MM.1S (cell line): ENCODE measurements around the gene ADAMTS12.

Experiments
- DNase-seq: peaks from one replicate; pipeline ENCODE4 v3.0.0-alpha.2; 2015
- H2AFZ ChIP-seq: fragments of 300-600 bp; sonication (generic); 2 replicates; pipeline ENCODE4 v1.6.0; 2016; ENCODE audit warnings: antibody characterized with exemption, low read length
- H3F3A ChIP-seq: fragments of 300-600 bp; sonication (generic); 2 replicates; pipeline ENCODE4 v1.6.1; 2016; ENCODE audit warnings: mild to moderate bottlenecking, antibody characterized with exemption, low read length, moderate library complexity, mixed read lengths; ENCODE audit not compliant: insufficient read depth
- H3K27ac ChIP-seq: fragments of 300-600 bp; sonication (generic); 2 replicates; pipeline ENCODE4 v1.5.1; 2016; ENCODE audit warnings: mild to moderate bottlenecking, low read length
- H3K27me3 ChIP-seq: fragments of 300-600 bp; sonication (generic); replicated peaks from 2 replicates; pipeline ENCODE4 v1.6.0; 2016; ENCODE audit warnings: low read length; ENCODE audit not compliant: insufficient read depth
- H3K36me3 ChIP-seq: fragments of 300-600 bp; sonication (generic); replicated peaks from 2 replicates; pipeline ENCODE4 v1.6.1; 2016; ENCODE audit warnings: mild to moderate bottlenecking, low read length, mixed read lengths; ENCODE audit not compliant: insufficient read depth
- H3K4me1 ChIP-seq: fragments of 300-600 bp; sonication (generic); 2 replicates; pipeline ENCODE4 v1.6.1; 2016; ENCODE audit warnings: low read length, mixed read lengths
- H3K4me2 ChIP-seq: fragments of 300-600 bp; sonication (generic); 2 replicates; pipeline ENCODE4 v1.6.0; 2016; ENCODE audit warnings: low read depth, low read length
- H3K4me3 ChIP-seq: fragments of 300-600 bp; sonication (generic); 2 replicates; pipeline ENCODE4 v1.5.1; 2016; ENCODE audit warnings: low read length, mixed read lengths
- H3K79me2 ChIP-seq: fragments of 300-600 bp; sonication (generic); 2 replicates; pipeline ENCODE4 v1.6.1; 2016; ENCODE audit warnings: mixed run types, low read length, mixed read lengths
- H3K9ac ChIP-seq: fragments of 300-600 bp; sonication (generic); 2 replicates; pipeline ENCODE4 v1.6.1; 2016; ENCODE audit warnings: low read length, mixed read lengths
- H3K9me2 ChIP-seq: fragments of 300-600 bp; sonication (generic); replicated peaks from 2 replicates; pipeline ENCODE4 v1.6.1; 2016; ENCODE audit warnings: mild to moderate bottlenecking, low read length, mixed read lengths; ENCODE audit not compliant: insufficient read depth
- H3K9me3 ChIP-seq: fragments of 300-600 bp; sonication (generic); replicated peaks from 2 replicates; pipeline ENCODE4 v1.6.1; 2016; ENCODE audit warnings: mild to moderate bottlenecking, low read length, mixed read lengths; ENCODE audit not compliant: insufficient read depth
- H4K20me1 ChIP-seq: fragments of 300-600 bp; sonication (generic); 2 replicates; pipeline ENCODE4 v1.6.1; 2016; ENCODE audit warnings: mild to moderate bottlenecking, low read length, moderate library complexity, mixed read lengths; ENCODE audit not compliant: insufficient read depth
- CTCF ChIP-seq: fragments of 300-600 bp; sonication (generic); IDR thresholded peaks from 2 replicates; pipeline ENCODE4 v1.5.1; 2016; ENCODE audit warnings: antibody characterized with exemption, low read length, mixed read lengths
- EZH2 ChIP-seq: fragments of 300-600 bp; sonication (generic); optimal IDR thresholded peaks from 2 replicates; pipeline ENCODE3; 2017; ENCODE audit warnings: low read depth, mild to moderate bottlenecking, antibody characterized with exemption, low read length, mixed read lengths
- EZH2phosphoT487 ChIP-seq: fragments of 300-600 bp; sonication (generic); IDR thresholded peaks from 2 replicates; pipeline ENCODE4 v1.6.1; 2018; ENCODE audit warnings: antibody characterized with exemption, low read length

ADAMTS12 gene

GRCh38 chr5:33649549-33650482, 242.0 kb downstream of the ADAMTS12 start:
- Histone ChIP-seq H3K9me3 (no peaks in the 10 kb centered on the region), H3K4me1 (no peaks in the 10 kb centered on the region), H3K79me2 (no peaks in the 10 kb centered on the region), H3F3A (no peaks in the 10 kb centered on the region), H3K9ac (no peak overlapping the region), H3K36me3 (no peaks in the 10 kb centered on the region), H2AFZ (no peak overlapping the region), H3K9me2 (no peaks in the 10 kb centered on the region), H3K4me2 (no peak overlapping the region), H3K4me3 (no peak overlapping the region), H4K20me1 (no peaks in the 10 kb centered on the region), H3K27ac (no peak overlapping the region), H3K27me3 (no peaks in the 10 kb centered on the region)
- no peak for DNase-seq
- no peak for TF ChIP-seq CTCF
- TF ChIP-seq EZH2phosphoT487: no peak
- no peak for TF ChIP-seq EZH2

- Histone ChIP-seq H3K4me2 (no peak overlapping the region), H3K27ac (no peak overlapping the region), H3F3A (no peaks in the 10 kb centered on the region), H3K79me2 (no peaks in the 10 kb centered on the region), H4K20me1 (no peaks in the 10 kb centered on the region), H3K36me3 (no peaks in the 10 kb centered on the region), H3K4me1 (no peaks in the 10 kb centered on the region), H3K4me3 (no peak overlapping the region), H3K9ac (no peak overlapping the region), H2AFZ (no peak overlapping the region), H3K9me2 (no peaks in the 10 kb centered on the region), H3K27me3 (no peaks in the 10 kb centered on the region), H3K9me3 (no peaks in the 10 kb centered on the region)
- TF ChIP-seq EZH2 (no peak), CTCF (no peak), EZH2phosphoT487 (no peak)
- no peak for DNase-seq
Observed at GRCh38 chr5:33641744-33642505, 249.9 kb downstream of the ADAMTS12 start.

- Histone ChIP-seq H3F3A (no peaks in the 10 kb centered on the region), H3K9ac (no peak overlapping the region), H3K27ac (no peak overlapping the region), H3K9me3 (no peaks in the 10 kb centered on the region), H3K9me2 (no peaks in the 10 kb centered on the region), H3K27me3 (no peaks in the 10 kb centered on the region), H3K4me2 (no peak overlapping the region), H3K79me2 (no peaks in the 10 kb centered on the region), H3K4me1 (no peaks in the 10 kb centered on the region), H4K20me1 (no peaks in the 10 kb centered on the region), H2AFZ (no peak overlapping the region), H3K36me3 (no peaks in the 10 kb centered on the region), H3K4me3 (no peak overlapping the region)
- no peak for DNase-seq
- TF ChIP-seq EZH2phosphoT487 (no peak), EZH2 (no peak), CTCF (no peak)
Observed at GRCh38 chr5:33639474-33639873, 252.3 kb downstream of the ADAMTS12 start.
